K562 (cell line): ENCODE data around the gene MAST4. TPM values are rescaled to one million over a fixed set of nuclear protein-coding genes. Genes with fewer than 3 reads are reported as not detected.

Source experiments
- ATAC-seq: fragments of 200-7000 bp; cut with Tn5 transposase; 3 replicates; pipeline ENCODE4 v1.9.1; 2020; ENCODE audit warnings: moderate library complexity
- BruUV-seq: library from RNA; stranded (reverse); fragments of 400-500 nt; replicated peaks from 2 replicates; lab custom pipeline; 2021; lab: Mats Ljungman, UMichigan
- CTCF ChIA-PET: fragments of 300-600 bp; formaldehyde crosslinking; extraction: SDS; loops from one replicate; lab custom pipeline; 2021; ENCODE audit warnings: low intra/inter-chr PET ratio; lab: Yijun Ruan, JAX
- POLR2A ChIA-PET: fragments of 300-600, 350-650 bp; sonication (Branson Sonifier 250); formaldehyde crosslinking; extraction: SDS; loops from one replicate; lab custom pipeline; 2021; ENCODE audit warnings: antibody characterized with exemption, inconsistent platforms; lab: Yijun Ruan, JAX
- DNase-seq, 4 experiments: peaks; one replicate each; pipeline versions ENCODE4 v3.0.0 to v3.0.0-alpha.2; 2011 to 2018; ENCODE audit warnings: low spot score in 3 of 4, mixed read lengths in 3 of 4; ENCODE audit errors: extremely low read depth in 1 of 4
- FAIRE-seq: peaks from 2 replicates; lab custom pipeline; 2011; peaks lifted over from hg19 to GRCh38; lab: Jason Lieb, UNC
- H2AFZ ChIP-seq: 2 replicates; pipeline ENCODE4 v1.6.0; 2011; ENCODE audit warnings: low read depth, low read length, control low read depth, inconsistent platforms
- H3K27ac ChIP-seq: fragments of 200-600 bp; 3 replicates; pipeline ENCODE4 v1.8.0; 2011; ENCODE audit warnings: low read depth, mild to moderate bottlenecking, control low read depth, inconsistent platforms, low read length, moderate library complexity, mixed read lengths; ENCODE audit errors: extremely low read depth
- H3K27me3 ChIP-seq, 2 experiments: fragments of 300-600 bp in 1 of 2; 2 replicates in 1 of 2; 3 replicates in 1 of 2; pipeline versions ENCODE4 v1.6.0 to v1.8.0; 2011; ENCODE audit warnings: inconsistent platforms in 2 of 2, low read length in 2 of 2, mild to moderate bottlenecking in 1 of 2, mixed read lengths in 1 of 2, moderate library complexity in 1 of 2; ENCODE audit not compliant: control insufficient read depth in 2 of 2, insufficient read depth in 2 of 2
- H3K36me3 ChIP-seq: fragments of 300-600 bp; 3 replicates; pipeline ENCODE4 v1.8.0; 2011; ENCODE audit warnings: mild to moderate bottlenecking, low read length, inconsistent platforms; ENCODE audit not compliant: control insufficient read depth, insufficient read depth
- H3K4me1 ChIP-seq, 2 experiments: fragments of 200-600 bp in 1 of 2; replicated peaks in 1 of 2; 2 replicates in 1 of 2; 3 replicates in 1 of 2; pipeline versions ENCODE4 v1.5.1 to v1.8.0; 2011; ENCODE audit warnings: inconsistent platforms in 2 of 2, low read length in 2 of 2, mild to moderate bottlenecking in 1 of 2, mixed read lengths in 1 of 2, moderate library complexity in 1 of 2; ENCODE audit not compliant: control insufficient read depth in 2 of 2, insufficient read depth in 2 of 2
- H3K4me2 ChIP-seq: 2 replicates; pipeline ENCODE4 v1.6.1; 2011; ENCODE audit warnings: low read length, control low read depth, inconsistent platforms, mixed read lengths; ENCODE audit not compliant: insufficient read depth
- H3K4me3 ChIP-seq: fragments of 200-600 bp; sonication (generic), shearing (Covaris generic); 2 replicates; pipeline ENCODE4 v1.5.1; 2016; ENCODE audit warnings: control low read depth, inconsistent platforms
- H3K79me2 ChIP-seq: fragments of 200-600 bp; 3 replicates; pipeline ENCODE4 v1.8.0; 2011; ENCODE audit warnings: low read length, inconsistent platforms; ENCODE audit not compliant: control insufficient read depth, insufficient read depth
- H3K9ac ChIP-seq, 2 experiments: 2 replicates each; pipeline versions ENCODE4 v1.6.0 to v1.6.1; 2011; ENCODE audit warnings: low read depth in 2 of 2, low read length in 2 of 2, control low read depth in 1 of 2, inconsistent platforms in 1 of 2, mild to moderate bottlenecking in 1 of 2, mixed read lengths in 1 of 2; ENCODE audit not compliant: insufficient read depth in 1 of 2
- H3K9me1 ChIP-seq: one replicate; pipeline ENCODE4 v1.6.0; 2011; ENCODE audit warnings: inconsistent platforms, mild to moderate bottlenecking, low read length, moderate library complexity; ENCODE audit not compliant: control insufficient read depth, insufficient read depth
- H3K9me3 ChIP-seq: replicated peaks from 2 replicates; pipeline ENCODE4 v1.5.1; 2011; ENCODE audit warnings: low read depth, low read length, inconsistent platforms; ENCODE audit not compliant: control insufficient read depth, insufficient read depth
- H4K20me1 ChIP-seq: replicated peaks from 2 replicates; pipeline ENCODE4 v1.6.1; 2011; ENCODE audit warnings: low read length, inconsistent platforms, mixed read lengths; ENCODE audit not compliant: control insufficient read depth, insufficient read depth
- HNRNPK ChIP-seq: fragments of 200-400 bp; formaldehyde crosslinking; IDR thresholded peaks from one replicate; pipeline ENCODE4 v1.6.1; 2018; ENCODE audit warnings: mild to moderate bottlenecking, low read depth, low read length; ENCODE audit not compliant: poor library complexity, severe bottlenecking
- POU5F1 ChIP-seq: fragments of 150-350 bp; IDR thresholded peaks from 2 replicates; pipeline ENCODE4 v1.6.1; 2014; ENCODE audit warnings: borderline replicate concordance, low read length, low read depth, mild to moderate bottlenecking; ENCODE audit not compliant: partially characterized antibody
- RFX1 ChIP-seq: fragments of 450-650 bp; IDR thresholded peaks from 2 replicates; pipeline ENCODE4 v1.6.1; 2016; ENCODE audit warnings: mild to moderate bottlenecking, moderate library complexity
- ZKSCAN1 ChIP-seq: fragments of 150-350 bp; IDR thresholded peaks from 2 replicates; pipeline ENCODE4 v1.6.1; 2016; ENCODE audit warnings: low read depth, low read length
- WGBS: fragments of 100-300 bp; shearing (Covaris generic); methylation state at CpG from one replicate; pipeline ENCODE4 v1.1.6; 2016; ENCODE audit warnings: low coverage, mixed read lengths; ENCODE audit not compliant: insufficient coverage; ENCODE audit errors: missing lambda C conversion rate; 5-methylcytosine and 5-hydroxymethylcytosine counted together
- in situ Hi-C: fragments of 300-500 bp; cut with MboI; formaldehyde crosslinking; loops from 4 replicates; pipeline ENCODE4 v1.15.0; 2018; ENCODE audit warnings: inconsistent platforms, mixed read lengths
- intact Hi-C: fragments of 100-400 bp; cut with micrococcal nuclease; formaldehyde crosslinking; loops from 2 replicates; pipeline ENCODE4 v1.14.2; 2022
- polyA plus RNA-seq, 8 experiments: library from polyadenylated mRNA; depleted of rRNA in 4 of 8; stranded (reverse) in 5 of 8; unstranded in 3 of 8; fragments of >200 nt; fragmentation: Nextera tagmentation in 2 of 8; fragmentation: Illumina TruSeq in 1 of 8; extraction: Ambion mirVana in 2 of 8; extraction: Trizol in 1 of 8; gene quantifications; 2 replicates each; pipeline versions ENCODE4 v1.2.1 to v1.2.3, GENCODE V29; 2011 to 2014; ENCODE audit warnings: inconsistent platforms in 1 of 8, missing spikeins in 1 of 8
- total RNA-seq, 7 experiments: library from RNA; depleted of rRNA in 6 of 7; stranded (reverse); fragments of >200 nt in 6 of 7; fragmentation: Illumina TruSeq in 2 of 7; extraction: Trizol in 2 of 7; gene quantifications; 2 replicates each; pipeline versions ENCODE4 v1.2.1 to v1.2.3, GENCODE V29; 2011 to 2021; ENCODE audit warnings: low replicate concordance in 1 of 7
- TF ChIP-seq, protein P1 (sequence below): sonication (generic); formaldehyde crosslinking; IDR thresholded peaks from 2 replicates; pipeline ENCODE4 v1.8.0; 2022; ENCODE audit warnings: mild to moderate bottlenecking, missing genetic modification reagents, borderline replicate concordance
- TF ChIP-seq, protein P2 (sequence below): sonication (generic); formaldehyde crosslinking; IDR thresholded peaks from 2 replicates; pipeline ENCODE4 v1.8.0; 2022; ENCODE audit warnings: missing genetic modification reagents, mild to moderate bottlenecking, borderline replicate concordance
- TF ChIP-seq, protein P3 (sequence below), 2 experiments: fragments of 450-650 bp in 1 of 2; sonication (generic) in 1 of 2; formaldehyde crosslinking; conservative IDR thresholded peaks; 2 replicates each; pipeline versions ENCODE4 v1.4.0 to v1.8.1; 2020 to 2022; ENCODE audit warnings: mild to moderate bottlenecking in 1 of 2, missing genetic modification reagents in 1 of 2
- TF ChIP-seq, protein P4 (sequence below): fragments of 450-650 bp; IDR thresholded peaks from 2 replicates; pipeline ENCODE4 v1.6.1; 2016; ENCODE audit warnings: mild to moderate bottlenecking
- TF ChIP-seq, protein P5 (sequence below): sonication (generic); formaldehyde crosslinking; IDR thresholded peaks from 2 replicates; pipeline ENCODE4 v1.9.0; 2022; ENCODE audit warnings: mild to moderate bottlenecking, missing genetic modification reagents
- TF ChIP-seq, protein P6 (sequence below), 2 experiments: fragments of 450-650 bp; conservative IDR thresholded peaks; 2 replicates each; pipeline ENCODE4 v1.6.1; 2017; ENCODE audit warnings: mild to moderate bottlenecking in 2 of 2, moderate library complexity in 2 of 2

Gene MAST4
- total and polyA plus RNA-seq, 9 of the 15 experiments (the other 6 are each of a cell fraction or from before 2014, with no cell fraction given), result 0.88 to 10.1 (median 5.2) TPM

DNA sequence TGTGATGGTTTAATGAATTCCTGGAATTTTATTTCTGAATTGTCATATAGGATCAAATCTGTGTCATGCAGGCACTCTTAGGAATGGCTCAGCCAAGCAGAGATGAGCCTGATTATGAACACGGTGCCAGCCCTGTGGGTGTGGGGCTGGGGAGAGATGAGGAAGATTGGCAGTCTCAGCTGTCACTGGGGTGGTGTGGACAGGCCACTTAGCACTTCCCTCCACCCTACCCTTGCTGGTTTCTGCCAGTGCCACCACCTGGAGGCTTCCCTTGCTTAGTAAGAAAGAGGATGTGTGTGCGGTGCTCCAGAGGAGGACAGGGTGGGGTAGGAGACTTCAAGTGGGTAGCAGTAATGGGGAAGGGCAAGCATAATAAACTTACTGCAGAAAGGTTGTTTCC, 373.8 kb downstream of the MAST4 start:
- no peak for ATAC-seq
- Histone ChIP-seq H3K9ac (no peak overlapping the region), H3K4me2 (no peak overlapping the region), H3K27ac (no peak overlapping the region), H2AFZ (no peak overlapping the region), H3K79me2 (no peaks in the 10 kb centered on the region), H3K4me3 (no peak overlapping the region), H3K9me3 (no peaks in the 10 kb centered on the region), H3K9me1 (no peaks in the 10 kb centered on the region), H3K4me1 (no peaks in the 10 kb centered on the region), H3K27me3 (peaks cover 5 to 11% of the 10 kb centered on the region in 2 experiments; a peak in 3 of 5 replicates), H3K36me3 (no peaks in the 10 kb centered on the region), H4K20me1 (no peaks in the 10 kb centered on the region)
- WGBS, result 0% methylated on average over 2 of the region's 2 CpGs
- ChIA-PET CTCF (no interaction called here), POLR2A (interaction anchor here (1.0 kb wide), 1 partner anchor 42 kb away, joined by 3 read pairs; no protein-coding TSS in a partner anchor)
- in situ Hi-C loops, result no loop called here
- no peak for FAIRE-seq
- BruUV-seq, result no TSS peak
- DNase-seq, result no peak
- intact Hi-C loops, result no loop called here
- TF ChIP-seq, protein P1, sequence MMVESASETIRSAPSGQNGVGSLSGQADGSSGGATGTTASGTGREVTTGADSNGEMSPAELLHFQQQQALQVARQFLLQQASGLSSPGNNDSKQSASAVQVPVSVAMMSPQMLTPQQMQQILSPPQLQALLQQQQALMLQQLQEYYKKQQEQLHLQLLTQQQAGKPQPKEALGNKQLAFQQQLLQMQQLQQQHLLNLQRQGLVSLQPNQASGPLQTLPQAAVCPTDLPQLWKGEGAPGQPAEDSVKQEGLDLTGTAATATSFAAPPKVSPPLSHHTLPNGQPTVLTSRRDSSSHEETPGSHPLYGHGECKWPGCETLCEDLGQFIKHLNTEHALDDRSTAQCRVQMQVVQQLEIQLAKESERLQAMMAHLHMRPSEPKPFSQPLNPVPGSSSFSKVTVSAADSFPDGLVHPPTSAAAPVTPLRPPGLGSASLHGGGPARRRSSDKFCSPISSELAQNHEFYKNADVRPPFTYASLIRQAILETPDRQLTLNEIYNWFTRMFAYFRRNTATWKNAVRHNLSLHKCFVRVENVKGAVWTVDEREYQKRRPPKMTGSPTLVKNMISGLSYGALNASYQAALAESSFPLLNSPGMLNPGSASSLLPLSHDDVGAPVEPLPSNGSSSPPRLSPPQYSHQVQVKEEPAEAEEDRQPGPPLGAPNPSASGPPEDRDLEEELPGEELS (CRISPR knock-in tag), result no peak
- TF ChIP-seq RFX1 (no peak), HNRNPK (no peak), ZKSCAN1 (no peak), POU5F1 (no peak)
- TF ChIP-seq, protein P2, sequence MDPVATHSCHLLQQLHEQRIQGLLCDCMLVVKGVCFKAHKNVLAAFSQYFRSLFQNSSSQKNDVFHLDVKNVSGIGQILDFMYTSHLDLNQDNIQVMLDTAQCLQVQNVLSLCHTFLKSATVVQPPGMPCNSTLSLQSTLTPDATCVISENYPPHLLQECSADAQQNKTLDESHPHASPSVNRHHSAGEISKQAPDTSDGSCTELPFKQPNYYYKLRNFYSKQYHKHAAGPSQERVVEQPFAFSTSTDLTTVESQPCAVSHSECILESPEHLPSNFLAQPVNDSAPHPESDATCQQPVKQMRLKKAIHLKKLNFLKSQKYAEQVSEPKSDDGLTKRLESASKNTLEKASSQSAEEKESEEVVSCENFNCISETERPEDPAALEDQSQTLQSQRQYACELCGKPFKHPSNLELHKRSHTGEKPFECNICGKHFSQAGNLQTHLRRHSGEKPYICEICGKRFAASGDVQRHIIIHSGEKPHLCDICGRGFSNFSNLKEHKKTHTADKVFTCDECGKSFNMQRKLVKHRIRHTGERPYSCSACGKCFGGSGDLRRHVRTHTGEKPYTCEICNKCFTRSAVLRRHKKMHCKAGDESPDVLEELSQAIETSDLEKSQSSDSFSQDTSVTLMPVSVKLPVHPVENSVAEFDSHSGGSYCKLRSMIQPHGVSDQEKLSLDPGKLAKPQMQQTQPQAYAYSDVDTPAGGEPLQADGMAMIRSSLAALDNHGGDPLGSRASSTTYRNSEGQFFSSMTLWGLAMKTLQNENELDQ (CRISPR knock-in tag), result no peak
- TF ChIP-seq, protein P3, sequence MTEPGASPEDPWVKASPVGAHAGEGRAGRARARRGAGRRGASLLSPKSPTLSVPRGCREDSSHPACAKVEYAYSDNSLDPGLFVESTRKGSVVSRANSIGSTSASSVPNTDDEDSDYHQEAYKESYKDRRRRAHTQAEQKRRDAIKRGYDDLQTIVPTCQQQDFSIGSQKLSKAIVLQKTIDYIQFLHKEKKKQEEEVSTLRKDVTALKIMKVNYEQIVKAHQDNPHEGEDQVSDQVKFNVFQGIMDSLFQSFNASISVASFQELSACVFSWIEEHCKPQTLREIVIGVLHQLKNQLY (CRISPR knock-in tag; conservative IDR thresholded peaks at IDR 0.05), result no peak
- TF ChIP-seq, protein P4, sequence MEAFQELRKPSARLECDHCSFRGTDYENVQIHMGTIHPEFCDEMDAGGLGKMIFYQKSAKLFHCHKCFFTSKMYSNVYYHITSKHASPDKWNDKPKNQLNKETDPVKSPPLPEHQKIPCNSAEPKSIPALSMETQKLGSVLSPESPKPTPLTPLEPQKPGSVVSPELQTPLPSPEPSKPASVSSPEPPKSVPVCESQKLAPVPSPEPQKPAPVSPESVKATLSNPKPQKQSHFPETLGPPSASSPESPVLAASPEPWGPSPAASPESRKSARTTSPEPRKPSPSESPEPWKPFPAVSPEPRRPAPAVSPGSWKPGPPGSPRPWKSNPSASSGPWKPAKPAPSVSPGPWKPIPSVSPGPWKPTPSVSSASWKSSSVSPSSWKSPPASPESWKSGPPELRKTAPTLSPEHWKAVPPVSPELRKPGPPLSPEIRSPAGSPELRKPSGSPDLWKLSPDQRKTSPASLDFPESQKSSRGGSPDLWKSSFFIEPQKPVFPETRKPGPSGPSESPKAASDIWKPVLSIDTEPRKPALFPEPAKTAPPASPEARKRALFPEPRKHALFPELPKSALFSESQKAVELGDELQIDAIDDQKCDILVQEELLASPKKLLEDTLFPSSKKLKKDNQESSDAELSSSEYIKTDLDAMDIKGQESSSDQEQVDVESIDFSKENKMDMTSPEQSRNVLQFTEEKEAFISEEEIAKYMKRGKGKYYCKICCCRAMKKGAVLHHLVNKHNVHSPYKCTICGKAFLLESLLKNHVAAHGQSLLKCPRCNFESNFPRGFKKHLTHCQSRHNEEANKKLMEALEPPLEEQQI, result no peak
- TF ChIP-seq, protein P5, sequence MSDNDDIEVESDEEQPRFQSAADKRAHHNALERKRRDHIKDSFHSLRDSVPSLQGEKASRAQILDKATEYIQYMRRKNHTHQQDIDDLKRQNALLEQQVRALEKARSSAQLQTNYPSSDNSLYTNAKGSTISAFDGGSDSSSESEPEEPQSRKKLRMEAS, result no peak
- TF ChIP-seq, protein P6, sequence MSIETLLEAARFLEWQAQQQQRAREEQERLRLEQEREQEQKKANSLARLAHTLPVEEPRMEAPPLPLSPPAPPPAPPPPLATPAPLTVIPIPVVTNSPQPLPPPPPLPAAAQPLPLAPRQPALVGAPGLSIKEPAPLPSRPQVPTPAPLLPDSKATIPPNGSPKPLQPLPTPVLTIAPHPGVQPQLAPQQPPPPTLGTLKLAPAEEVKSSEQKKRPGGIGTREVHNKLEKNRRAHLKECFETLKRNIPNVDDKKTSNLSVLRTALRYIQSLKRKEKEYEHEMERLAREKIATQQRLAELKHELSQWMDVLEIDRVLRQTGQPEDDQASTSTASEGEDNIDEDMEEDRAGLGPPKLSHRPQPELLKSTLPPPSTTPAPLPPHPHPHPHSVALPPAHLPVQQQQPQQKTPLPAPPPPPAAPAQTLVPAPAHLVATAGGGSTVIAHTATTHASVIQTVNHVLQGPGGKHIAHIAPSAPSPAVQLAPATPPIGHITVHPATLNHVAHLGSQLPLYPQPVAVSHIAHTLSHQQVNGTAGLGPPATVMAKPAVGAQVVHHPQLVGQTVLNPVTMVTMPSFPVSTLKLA (conservative IDR thresholded peaks at IDR 0.05), result no peak
